GM10266 (cell line): ENCODE data around the gene ME2.

Source experiments
- DNase-seq: peaks from one replicate; pipeline ENCODE4 v3.0.0; 2012; ENCODE audit errors: extremely low spot score
- CTCF ChIP-seq: IDR thresholded peaks from 2 replicates; pipeline ENCODE4 v1.5.1; 2012; ENCODE audit warnings: mild to moderate bottlenecking, low read depth; ENCODE audit not compliant: control insufficient read depth, insufficient read depth; ENCODE audit errors: missing control alignments

Gene ME2

DNA sequence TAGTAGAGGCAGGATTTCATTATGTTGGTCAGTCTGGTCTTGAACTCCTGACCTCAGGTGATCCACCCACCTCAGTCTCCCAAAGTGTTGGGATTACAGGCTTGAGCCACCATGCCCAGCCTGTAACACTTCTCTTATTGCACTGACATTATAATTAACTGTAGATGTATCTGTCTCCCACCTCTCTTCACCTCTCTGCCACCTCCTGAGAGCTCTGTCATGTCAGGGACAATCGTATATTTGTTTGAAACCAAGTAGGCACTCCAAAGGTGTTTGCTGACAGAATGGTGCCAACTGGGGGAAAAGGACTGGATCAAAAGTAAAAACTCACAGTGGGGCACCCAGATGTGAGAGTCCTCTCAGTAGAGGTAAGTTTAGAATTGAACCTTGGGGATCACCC lies 17.3 kb upstream of the ME2 start:
- no peak for TF ChIP-seq CTCF
- no peak for DNase-seq

DNA sequence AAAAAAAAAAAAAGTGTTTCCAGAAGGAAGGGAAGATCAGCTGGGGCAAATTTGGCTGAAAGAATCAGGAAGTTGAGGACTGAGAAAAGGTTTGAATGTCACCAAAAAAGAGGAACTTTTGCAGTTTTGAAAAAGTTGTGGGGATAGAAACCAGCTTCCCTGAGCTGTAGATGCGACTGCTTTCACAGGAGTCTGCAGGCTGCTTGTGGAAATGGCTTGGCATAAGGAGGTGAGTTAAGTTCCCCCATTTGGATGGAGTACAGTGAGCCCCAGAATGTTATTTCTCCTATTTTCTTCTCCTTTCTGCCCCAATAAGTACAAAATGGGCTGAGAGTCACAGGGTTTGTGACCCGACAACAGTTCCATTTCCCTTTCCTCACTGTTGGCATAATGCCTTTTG lies 16.5 kb upstream of the ME2 start:
- DNase-seq, result no peak
- no peak for TF ChIP-seq CTCF

DNA sequence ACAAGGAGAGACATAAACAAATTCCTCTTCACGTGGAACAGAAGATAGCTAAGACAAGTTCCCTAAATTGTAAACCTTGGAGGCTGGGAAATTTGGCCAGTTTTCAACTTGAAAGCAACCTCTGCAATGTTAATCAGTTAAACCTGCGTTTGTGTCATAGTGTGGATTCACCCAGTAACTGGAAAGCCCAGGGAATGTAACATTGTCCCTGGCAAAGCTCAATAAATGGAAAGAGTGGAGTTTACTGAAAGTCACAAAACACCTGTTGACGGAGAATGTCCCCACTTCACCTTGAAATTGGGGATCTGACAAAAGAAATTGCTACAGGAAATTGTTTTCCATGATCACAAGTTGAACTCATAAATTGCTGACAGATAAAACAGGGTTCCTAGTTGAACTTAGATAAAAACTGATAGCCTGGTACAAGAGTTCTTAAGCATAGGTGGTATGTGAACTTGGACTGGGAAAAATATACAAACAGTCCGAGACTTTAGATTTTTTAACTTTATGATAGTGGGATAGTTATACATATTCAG lies 15.0 kb upstream of the ME2 start:
- no peak for TF ChIP-seq CTCF
- no peak for DNase-seq

DNA sequence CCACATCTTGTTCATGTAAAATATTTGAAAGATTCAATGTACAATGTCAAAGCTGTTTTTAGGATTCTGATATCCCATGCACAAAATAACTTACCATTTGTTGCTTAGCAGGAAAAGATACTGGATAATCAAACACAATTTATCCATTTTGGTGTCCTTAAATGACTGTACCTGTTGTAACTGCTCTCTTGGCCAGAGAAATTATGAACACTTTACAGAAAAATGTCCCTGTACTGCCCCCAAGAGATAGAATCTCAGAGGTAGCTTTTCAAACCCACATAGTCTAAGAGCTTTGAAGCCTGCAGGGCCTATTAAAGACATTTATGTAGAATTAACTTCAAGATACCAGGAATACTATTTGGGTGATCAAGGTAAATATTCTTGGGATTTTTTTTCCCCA lies 12.2 kb upstream of the ME2 start:
- peak; percentile 21 for DNase-seq

GRCh38 chr18:50869150-50869549 lies 9.8 kb upstream of the ME2 start:
- TF ChIP-seq CTCF, result no peak
- DNase-seq, result no peak

More for the DNA sequence above, 12.2 kb upstream of the ME2 start:
- peak; percentile 33 for TF ChIP-seq CTCF

GRCh38 chr18:50870138-50870845 lies 8.6 kb upstream of the ME2 start:
- no peak for TF ChIP-seq CTCF
- DNase-seq, result no peak

GRCh38 chr18:50871846-50872245 lies 7.1 kb upstream of the ME2 start:
- TF ChIP-seq CTCF, result no peak
- no peak for DNase-seq
